Left ventricle myocardium superior (tissue), 1 donor: Measurements from ENCODE around the gene CYP27C1. TPM values are rescaled to one million over a fixed set of nuclear protein-coding genes. Genes with fewer than 3 reads are reported as not detected.

Experiments
- ATAC-seq: fragments of 200-7000 bp; cut with Tn5 transposase; one replicate; pipeline ENCODE4 v1.9.1; 2020; ENCODE audit warnings: mild to moderate bottlenecking, moderate library complexity
- DNase-seq: peaks from one replicate; pipeline ENCODE4 v3.0.0-alpha.2; 2020
- intact Hi-C: fragments of 100-400 bp; cut with micrococcal nuclease; formaldehyde crosslinking; loops from one replicate; pipeline ENCODE4 v1.11.0; 2022
- total RNA-seq: library from RNA; stranded (reverse); fragmentation: NEBNext Ultra II Directional; extraction: Animal tissue kit (Norgen Biotek cat#: 25700); gene quantifications from one replicate; pipeline ENCODE4 v1.2.1, GENCODE V29; 2021
- donor health status: DM: no; HTN: yes; CAD: no; lungs with severe emphysema.

CYP27C1 gene
- total RNA-seq, 1 donor from 2014 or later = 0.10 TPM

DNA sequence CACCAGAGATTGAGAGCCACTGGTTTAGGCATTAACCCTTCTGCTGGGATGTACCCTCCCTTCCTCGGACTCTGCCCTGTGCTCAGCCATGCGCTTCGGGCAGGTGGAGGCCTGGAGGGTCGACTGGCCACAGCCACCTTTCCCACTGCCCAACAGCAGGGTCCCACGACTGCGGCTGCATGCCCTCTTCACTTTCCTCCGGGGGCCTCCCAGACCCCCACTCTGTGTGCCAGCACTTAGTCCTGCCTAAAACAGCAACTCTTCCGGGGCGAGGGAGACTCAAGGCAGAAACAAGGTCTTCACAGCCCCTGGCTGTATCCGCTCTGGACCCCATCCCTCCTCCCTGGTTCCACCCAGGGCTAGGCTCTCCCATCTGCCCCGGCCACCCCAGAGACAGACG is 81.8 kb downstream of the CYP27C1 start:
- DNase-seq (no peak), ATAC-seq (no peak)
- intact Hi-C loops = no loop called here

DNA sequence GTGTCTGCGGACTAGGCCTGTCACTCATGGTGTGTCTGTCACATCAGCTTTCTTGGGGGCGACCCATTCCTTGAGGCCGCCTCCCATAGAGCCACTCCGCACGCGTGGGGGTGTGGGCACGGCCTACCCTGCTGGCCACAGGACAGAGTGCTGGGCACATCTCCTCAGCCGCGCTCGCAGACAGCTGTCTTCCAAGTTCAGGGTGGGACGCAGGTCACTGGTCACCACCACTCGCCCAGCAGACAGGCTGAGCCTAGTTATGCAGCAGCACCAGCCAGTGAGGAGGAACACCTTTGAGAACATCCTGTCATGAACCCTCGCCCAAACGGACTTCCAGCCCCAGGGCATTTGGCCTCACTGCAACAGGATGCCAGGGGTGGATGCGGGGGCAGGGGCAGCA is 82.4 kb downstream of the CYP27C1 start:
- no peak for ATAC-seq
- intact Hi-C loops = no loop called here
- DNase-seq = no peak

DNA sequence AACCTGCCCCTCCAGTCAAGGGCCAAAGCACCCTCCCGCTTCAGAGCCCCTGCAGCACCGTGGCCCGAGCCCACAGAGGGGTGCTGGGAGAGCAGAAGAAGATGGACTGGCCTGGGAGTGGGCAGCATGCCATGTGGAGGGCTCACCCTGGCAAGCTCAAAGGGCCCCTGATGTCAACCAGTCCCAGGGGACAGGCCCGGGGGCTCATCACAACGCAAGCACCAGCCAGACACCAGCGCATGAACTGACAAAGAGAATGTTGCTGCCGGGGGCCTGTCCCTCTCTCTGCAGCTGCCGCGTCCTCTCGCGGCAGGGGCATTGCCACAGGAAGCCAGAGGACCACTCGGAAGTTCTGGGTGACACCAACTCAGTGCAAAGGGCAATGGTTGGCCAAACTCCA is 82.9 kb downstream of the CYP27C1 start:
- ATAC-seq (no peak), DNase-seq (no peak)
- intact Hi-C loops = no loop called here

DNA sequence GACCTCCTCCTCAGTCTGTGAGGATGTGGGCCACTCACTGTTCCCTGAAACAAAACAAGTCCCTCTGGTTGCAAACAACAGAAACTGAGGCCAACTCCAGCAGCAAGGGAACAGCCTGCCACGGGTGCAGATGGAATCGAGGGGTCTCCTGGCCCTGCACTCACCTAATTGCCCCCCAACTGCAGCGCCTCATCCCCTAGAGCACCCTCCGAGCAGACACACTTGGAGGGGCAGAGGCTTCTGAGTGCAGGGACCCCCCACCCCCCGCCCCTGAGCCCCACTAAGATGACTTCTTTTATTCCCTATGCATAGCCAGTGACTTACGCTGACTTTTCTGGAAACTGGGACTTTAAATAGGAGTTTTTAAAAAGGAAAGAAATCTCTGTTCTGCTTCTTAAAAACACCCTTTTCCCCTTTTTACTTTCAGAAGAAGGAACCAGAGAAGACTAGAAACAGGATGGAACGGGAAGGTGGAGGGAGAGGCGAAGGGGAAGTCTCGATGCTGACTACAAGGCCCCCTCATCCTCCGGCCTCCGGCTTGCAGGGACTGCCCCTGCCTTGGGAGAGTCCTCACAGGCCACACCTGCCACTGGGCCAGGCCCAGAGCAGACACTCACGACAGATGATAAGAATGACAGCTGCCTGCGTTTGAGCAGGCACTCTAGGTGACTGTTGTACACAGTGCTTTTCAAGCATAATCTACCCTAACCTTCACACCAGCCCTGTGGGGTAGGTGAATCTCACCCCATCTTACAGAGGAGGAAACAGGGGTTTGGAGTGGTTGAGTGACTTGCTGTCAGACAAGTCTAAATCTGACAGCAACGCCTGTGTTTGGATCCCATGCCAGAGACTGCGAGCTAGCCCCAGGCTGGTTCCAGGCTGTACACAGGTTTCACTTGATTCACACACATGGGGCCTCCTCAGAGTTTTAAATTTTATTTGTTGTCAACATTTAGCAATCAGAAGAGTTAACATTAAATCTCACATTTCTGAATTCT is 85.0 kb downstream of the CYP27C1 start:
- ATAC-seq (peak; percentile 68), DNase-seq (peak; percentile 44)

DNA sequence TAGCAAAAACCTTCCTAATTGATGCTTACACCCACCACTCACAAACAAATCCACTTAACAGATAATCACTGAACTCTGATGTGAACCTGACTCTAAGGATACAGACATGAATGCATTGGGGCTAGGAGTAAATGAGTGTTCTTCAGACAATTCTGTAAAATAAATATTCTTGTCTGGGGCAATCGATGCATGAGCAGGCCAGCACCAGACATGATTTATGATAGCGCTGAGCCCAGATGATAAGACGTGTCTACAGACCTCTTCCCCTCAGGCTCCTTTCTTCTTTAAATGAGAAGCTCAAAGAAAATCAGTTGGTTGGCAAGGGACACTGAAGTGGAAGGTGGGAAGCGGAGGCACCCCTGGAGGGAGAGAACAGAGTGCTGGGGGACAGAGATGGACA is 85.9 kb downstream of the CYP27C1 start:
- ATAC-seq = no peak
- intact Hi-C loops = no loop called here

More for the DNA sequence above, 85.0 kb downstream of the CYP27C1 start:
- intact Hi-C loops = no loop called here

More for the DNA sequence above, 85.9 kb downstream of the CYP27C1 start:
- DNase-seq = no peak

Other genes with a start within 250 kb of the CYP27C1 start
- gene BIN1, start 113.1 kb downstream of the CYP27C1 start, total RNA-seq = 15.0 TPM
- 23.8 TPM for gene ERCC3, start 73.8 kb upstream of the CYP27C1 start, total RNA-seq
- gene MAP3K2, start 167.7 kb upstream of the CYP27C1 start, total RNA-seq = 24.9 TPM
- not detected for gene PROC, start 198.1 kb upstream of the CYP27C1 start, total RNA-seq